Chondrocyte (in vitro differentiated cells): ENCODE measurements around the gene CHRNG. TPM values are rescaled to one million over a fixed set of nuclear protein-coding genes. Genes with fewer than 3 reads are reported as not detected.
A peak's percentile ranks its signal among the peaks of the same experiment; 100 is the strongest.

Source experiments
- DNase-seq: peaks from one replicate; pipeline ENCODE4 v3.0.0; 2021; ENCODE audit warnings: mixed read lengths, low spot score
- H3K27ac Mint-ChIP-seq: one replicate; pipeline ENCODE4 v1.8.0; 2021; ENCODE audit warnings: mild to moderate bottlenecking, moderate library complexity, mixed read lengths; ENCODE audit not compliant: unreplicated experiment
- H3K27me3 Mint-ChIP-seq: 2 replicates; pipeline ENCODE4 v1.8.0; 2021; ENCODE audit warnings: low read depth, mixed read lengths
- H3K36me3 Mint-ChIP-seq: 2 replicates; pipeline ENCODE4 v1.8.0; 2021; ENCODE audit warnings: low read depth, mixed read lengths
- H3K4me1 Mint-ChIP-seq: 2 replicates; pipeline ENCODE4 v1.8.0; 2021; ENCODE audit warnings: low read depth, mild to moderate bottlenecking, mixed read lengths
- H3K4me3 Mint-ChIP-seq: one replicate; pipeline ENCODE4 v1.8.0; 2021; ENCODE audit warnings: mild to moderate bottlenecking, moderate library complexity, mixed read lengths; ENCODE audit not compliant: unreplicated experiment
- H3K9me3 Mint-ChIP-seq: 2 replicates; pipeline ENCODE4 v1.8.0; 2021; ENCODE audit warnings: low read depth, mixed read lengths
- CTCF ChIP-seq: fragments of 200-600 bp; sonication (generic); IDR thresholded peaks from 2 replicates; pipeline ENCODE4 v1.5.0; 2021; ENCODE audit warnings: antibody characterized with exemption, mild to moderate bottlenecking, moderate library complexity
- long read RNA-seq: library from polyadenylated mRNA; stranded (forward); transcript quantifications from one replicate; pipeline ENCODE4 v2.0.0, GENCODE V29; 2021
- total RNA-seq: library from RNA; stranded (reverse); gene quantifications from 3 replicates; pipeline ENCODE4 v1.2.1, GENCODE V29; 2021

Gene CHRNG, protein sequence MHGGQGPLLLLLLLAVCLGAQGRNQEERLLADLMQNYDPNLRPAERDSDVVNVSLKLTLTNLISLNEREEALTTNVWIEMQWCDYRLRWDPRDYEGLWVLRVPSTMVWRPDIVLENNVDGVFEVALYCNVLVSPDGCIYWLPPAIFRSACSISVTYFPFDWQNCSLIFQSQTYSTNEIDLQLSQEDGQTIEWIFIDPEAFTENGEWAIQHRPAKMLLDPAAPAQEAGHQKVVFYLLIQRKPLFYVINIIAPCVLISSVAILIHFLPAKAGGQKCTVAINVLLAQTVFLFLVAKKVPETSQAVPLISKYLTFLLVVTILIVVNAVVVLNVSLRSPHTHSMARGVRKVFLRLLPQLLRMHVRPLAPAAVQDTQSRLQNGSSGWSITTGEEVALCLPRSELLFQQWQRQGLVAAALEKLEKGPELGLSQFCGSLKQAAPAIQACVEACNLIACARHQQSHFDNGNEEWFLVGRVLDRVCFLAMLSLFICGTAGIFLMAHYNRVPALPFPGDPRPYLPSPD
- not detected in 3 replicates for total RNA-seq
- long read RNA-seq: 0 reads

DNA sequence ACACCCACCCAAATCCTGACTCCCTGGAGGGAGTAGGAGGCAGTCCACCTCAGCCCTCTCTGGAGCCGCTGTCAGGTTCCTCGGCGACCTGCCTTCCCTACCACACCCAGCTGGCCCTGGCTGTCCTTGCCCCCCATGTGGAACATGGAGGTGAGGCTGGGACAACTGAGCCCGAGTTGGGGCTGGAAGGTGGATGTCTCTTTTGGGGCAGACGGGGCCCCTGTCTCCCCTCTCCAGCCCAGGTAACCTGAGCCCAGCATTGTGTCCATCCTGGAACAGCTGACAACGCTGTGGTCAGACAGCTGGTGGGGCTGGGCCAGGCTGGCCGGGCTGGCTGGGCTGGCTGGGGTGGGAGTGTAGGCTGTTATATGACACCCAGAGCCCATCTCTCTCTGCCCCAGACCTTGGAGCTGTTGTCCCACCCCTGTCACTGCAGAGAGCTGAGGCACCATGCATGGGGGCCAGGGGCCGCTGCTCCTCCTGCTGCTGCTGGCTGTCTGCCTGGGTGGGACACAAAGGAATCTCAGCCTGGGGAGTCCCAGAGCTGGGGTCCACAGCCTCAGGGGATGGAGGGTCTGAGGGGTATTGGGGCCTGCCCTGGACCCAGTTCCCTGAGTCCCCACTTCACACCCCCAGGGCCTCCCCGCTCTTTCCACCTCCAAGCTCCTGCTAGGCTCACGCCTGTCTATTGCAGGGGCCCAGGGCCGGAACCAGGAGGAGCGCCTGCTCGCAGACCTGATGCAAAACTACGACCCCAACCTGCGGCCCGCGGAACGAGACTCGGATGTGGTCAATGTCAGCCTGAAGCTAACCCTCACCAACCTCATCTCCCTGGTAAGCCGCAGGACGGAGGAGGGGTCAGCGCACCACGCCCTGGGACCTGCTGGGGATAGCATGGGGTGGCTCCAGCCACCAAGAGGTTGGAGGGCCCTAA lies at the start of gene CHRNG:
CHRNG (plus strand) TSS at position 395 of the 934 bp plus-strand sequence; CDS start at position 451, 56 bp downstream.
- peaks cover 6% of the 10 kb centered on the region for H3K9me3 Mint-ChIP-seq
- H3K27me3 Mint-ChIP-seq: no peaks in the 10 kb centered on the region
- H3K36me3 Mint-ChIP-seq: no peaks in the 10 kb centered on the region
- H3K27ac Mint-ChIP-seq: no peak within 1 kb of the TSS
- H3K4me3 Mint-ChIP-seq: no peak within 1 kb of the TSS
- peak; percentile 86 for DNase-seq
- TF ChIP-seq CTCF: no peak
- no peaks in the 10 kb centered on the region for H3K4me1 Mint-ChIP-seq

DNA sequence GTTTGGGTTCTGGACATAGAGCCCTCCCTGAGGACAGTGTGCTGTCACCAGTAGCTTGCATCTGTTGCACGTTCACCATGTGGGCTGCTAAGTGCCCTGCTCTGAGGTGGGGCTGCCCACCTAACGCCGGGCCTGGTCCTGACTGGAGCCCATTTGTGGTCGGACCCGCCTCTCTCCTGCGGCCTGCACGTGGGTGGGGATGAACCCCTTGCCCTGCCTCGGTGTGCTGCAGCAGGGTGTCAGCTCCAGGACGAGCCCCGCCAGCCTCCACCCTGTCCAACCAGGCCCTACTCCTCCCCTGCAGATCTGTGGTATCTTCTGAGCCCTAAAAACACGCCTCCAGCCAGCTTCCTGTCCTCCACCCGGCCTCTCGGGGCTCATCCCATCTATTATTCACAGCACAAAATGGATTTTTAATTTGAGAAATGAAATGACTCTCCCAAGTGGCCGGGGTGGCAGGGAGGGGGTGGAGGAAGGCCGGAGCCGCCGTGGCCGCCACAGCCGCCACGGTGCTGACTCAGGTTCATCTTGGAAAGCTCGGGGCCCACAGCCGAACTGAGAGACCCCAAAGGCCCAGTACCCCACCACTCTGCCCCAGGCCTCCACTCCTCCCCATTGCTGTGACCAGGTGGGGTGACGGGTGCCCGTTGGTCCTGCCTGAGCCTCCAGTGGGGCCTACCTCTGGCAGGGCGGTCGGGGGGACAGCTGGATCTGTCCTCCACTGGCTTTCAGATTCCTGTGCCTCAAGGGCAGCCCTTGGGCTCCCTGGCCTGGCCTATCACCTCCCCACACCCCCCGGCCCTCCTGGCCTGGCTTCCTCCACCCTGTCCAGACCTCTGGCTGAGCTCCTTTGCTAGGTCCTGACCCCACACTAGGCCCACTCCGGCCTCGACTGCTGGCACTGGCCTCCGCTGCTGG lies 49.0 kb upstream of the CHRNG start:
- no peaks in the 10 kb centered on the region for H3K36me3 Mint-ChIP-seq

GRCh38 chr2:232491139-232491780 lies 48.2 kb upstream of the CHRNG start:
- TF ChIP-seq CTCF: no peak
- Mint-ChIP-seq H3K4me3 (no peak overlapping the region), H3K27me3 (peaks cover 15% of the 10 kb centered on the region), H3K36me3 (no peaks in the 10 kb centered on the region), H3K9me3 (no peaks in the 10 kb centered on the region), H3K27ac (no peak overlapping the region), H3K4me1 (peaks cover 2% of the 10 kb centered on the region)
- peak; percentile 67 for DNase-seq

More for the DNA sequence above, 49.0 kb upstream of the CHRNG start:
- TF ChIP-seq CTCF: no peak
- peaks cover 2% of the 10 kb centered on the region for H3K4me1 Mint-ChIP-seq
- H3K27me3 Mint-ChIP-seq: peaks cover 16% of the 10 kb centered on the region
- H3K27ac Mint-ChIP-seq: no peak overlapping the region
- DNase-seq: peak; percentile 86
- no peak overlapping the region for H3K4me3 Mint-ChIP-seq
- H3K9me3 Mint-ChIP-seq: no peaks in the 10 kb centered on the region

DNA sequence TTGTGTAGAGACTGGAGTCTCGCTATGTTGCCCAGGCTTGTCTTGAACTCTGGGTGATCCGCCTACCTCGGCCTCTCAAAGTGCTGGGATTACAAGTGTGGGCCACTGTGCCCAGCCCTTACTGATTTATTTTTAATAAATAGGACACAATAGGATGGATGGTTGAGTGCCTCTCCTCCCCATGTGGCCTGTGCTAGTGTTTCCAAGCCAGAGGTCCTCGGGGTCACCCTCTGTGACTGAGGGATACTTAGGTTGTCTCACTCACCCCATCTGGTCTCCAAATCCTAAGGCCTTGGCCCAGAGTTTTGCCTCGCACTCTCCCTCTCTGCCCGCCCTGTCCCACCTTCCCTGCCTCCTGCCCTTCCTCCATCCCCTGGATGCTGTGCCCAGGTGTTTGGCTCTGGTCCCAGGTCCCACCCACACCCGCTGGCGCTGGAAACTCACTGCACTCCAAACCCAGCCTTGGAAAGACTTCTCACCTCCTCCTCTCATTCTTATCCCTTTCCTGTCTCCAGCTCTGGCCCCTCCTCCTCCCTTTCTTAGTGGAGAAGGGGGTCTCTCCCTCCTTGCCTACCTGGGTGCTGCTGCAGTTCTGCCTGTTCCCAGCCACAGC lies 47.1 kb upstream of the CHRNG start:
- Mint-ChIP-seq H3K27ac (no peak overlapping the region), H3K4me1 (no peaks in the 10 kb centered on the region), H3K36me3 (no peaks in the 10 kb centered on the region), H3K9me3 (no peaks in the 10 kb centered on the region), H3K27me3 (peaks cover 11% of the 10 kb centered on the region), H3K4me3 (no peak overlapping the region)
- no peak for TF ChIP-seq CTCF
- DNase-seq: peak; percentile 54
